K562 (cell line): ENCODE results near the gene CD24. TPM values are rescaled to one million over a fixed set of nuclear protein-coding genes. Genes with fewer than 3 reads are reported as not detected.

Experiments used
- ATAC-seq: fragments of 200-7000 bp; cut with Tn5 transposase; 3 replicates; pipeline ENCODE4 v1.9.1; 2020; ENCODE audit warnings: moderate library complexity
- BruUV-seq: library from RNA; stranded (reverse); fragments of 400-500 nt; replicated peaks from 2 replicates; lab custom pipeline; 2021; lab: Mats Ljungman, UMichigan
- CTCF ChIA-PET: fragments of 300-600 bp; formaldehyde crosslinking; extraction: SDS; loops from one replicate; lab custom pipeline; 2021; ENCODE audit warnings: low intra/inter-chr PET ratio; lab: Yijun Ruan, JAX
- POLR2A ChIA-PET: fragments of 300-600, 350-650 bp; sonication (Branson Sonifier 250); formaldehyde crosslinking; extraction: SDS; loops from one replicate; lab custom pipeline; 2021; ENCODE audit warnings: antibody characterized with exemption, inconsistent platforms; lab: Yijun Ruan, JAX
- DNase-seq, 4 experiments: peaks; one replicate each; pipeline versions ENCODE4 v3.0.0 to v3.0.0-alpha.2; 2011 to 2018; ENCODE audit warnings: low spot score in 3 of 4, mixed read lengths in 3 of 4; ENCODE audit errors: extremely low read depth in 1 of 4
- FAIRE-seq: peaks from 2 replicates; lab custom pipeline; 2011; peaks lifted over from hg19 to GRCh38; lab: Jason Lieb, UNC
- H2AFZ ChIP-seq: 2 replicates; pipeline ENCODE4 v1.6.0; 2011; ENCODE audit warnings: low read depth, low read length, control low read depth, inconsistent platforms
- H3K27ac ChIP-seq: fragments of 200-600 bp; 3 replicates; pipeline ENCODE4 v1.8.0; 2011; ENCODE audit warnings: low read depth, mild to moderate bottlenecking, control low read depth, inconsistent platforms, low read length, moderate library complexity, mixed read lengths; ENCODE audit errors: extremely low read depth
- H3K27me3 ChIP-seq, 2 experiments: fragments of 300-600 bp in 1 of 2; 2 replicates in 1 of 2; 3 replicates in 1 of 2; pipeline versions ENCODE4 v1.6.0 to v1.8.0; 2011; ENCODE audit warnings: inconsistent platforms in 2 of 2, low read length in 2 of 2, mild to moderate bottlenecking in 1 of 2, mixed read lengths in 1 of 2, moderate library complexity in 1 of 2; ENCODE audit not compliant: control insufficient read depth in 2 of 2, insufficient read depth in 2 of 2
- H3K36me3 ChIP-seq: fragments of 300-600 bp; 3 replicates; pipeline ENCODE4 v1.8.0; 2011; ENCODE audit warnings: mild to moderate bottlenecking, low read length, inconsistent platforms; ENCODE audit not compliant: control insufficient read depth, insufficient read depth
- H3K4me1 ChIP-seq, 2 experiments: fragments of 200-600 bp in 1 of 2; replicated peaks in 1 of 2; 2 replicates in 1 of 2; 3 replicates in 1 of 2; pipeline versions ENCODE4 v1.5.1 to v1.8.0; 2011; ENCODE audit warnings: inconsistent platforms in 2 of 2, low read length in 2 of 2, mild to moderate bottlenecking in 1 of 2, mixed read lengths in 1 of 2, moderate library complexity in 1 of 2; ENCODE audit not compliant: control insufficient read depth in 2 of 2, insufficient read depth in 2 of 2
- H3K4me2 ChIP-seq: 2 replicates; pipeline ENCODE4 v1.6.1; 2011; ENCODE audit warnings: low read length, control low read depth, inconsistent platforms, mixed read lengths; ENCODE audit not compliant: insufficient read depth
- H3K4me3 ChIP-seq: fragments of 200-600 bp; sonication (generic), shearing (Covaris generic); 2 replicates; pipeline ENCODE4 v1.5.1; 2016; ENCODE audit warnings: control low read depth, inconsistent platforms
- H3K79me2 ChIP-seq: fragments of 200-600 bp; 3 replicates; pipeline ENCODE4 v1.8.0; 2011; ENCODE audit warnings: low read length, inconsistent platforms; ENCODE audit not compliant: control insufficient read depth, insufficient read depth
- H3K9ac ChIP-seq, 2 experiments: 2 replicates each; pipeline versions ENCODE4 v1.6.0 to v1.6.1; 2011; ENCODE audit warnings: low read depth in 2 of 2, low read length in 2 of 2, control low read depth in 1 of 2, inconsistent platforms in 1 of 2, mild to moderate bottlenecking in 1 of 2, mixed read lengths in 1 of 2; ENCODE audit not compliant: insufficient read depth in 1 of 2
- H3K9me1 ChIP-seq: one replicate; pipeline ENCODE4 v1.6.0; 2011; ENCODE audit warnings: inconsistent platforms, mild to moderate bottlenecking, low read length, moderate library complexity; ENCODE audit not compliant: control insufficient read depth, insufficient read depth
- H3K9me3 ChIP-seq: replicated peaks from 2 replicates; pipeline ENCODE4 v1.5.1; 2011; ENCODE audit warnings: low read depth, low read length, inconsistent platforms; ENCODE audit not compliant: control insufficient read depth, insufficient read depth
- H4K20me1 ChIP-seq: replicated peaks from 2 replicates; pipeline ENCODE4 v1.6.1; 2011; ENCODE audit warnings: low read length, inconsistent platforms, mixed read lengths; ENCODE audit not compliant: control insufficient read depth, insufficient read depth
- ATF1 ChIP-seq, 2 experiments: fragments of 450-650 bp in 1 of 2; IDR thresholded peaks; 2 replicates each; pipeline ENCODE4 v1.6.1; 2016; ENCODE audit warnings: missing compliant biosample characterization in 1 of 2, missing genetic modification characterization in 1 of 2
- MCM7 ChIP-seq, 2 experiments: fragments of 450-650 bp; IDR thresholded peaks; 2 replicates each; pipeline ENCODE4 v1.6.1; 2016 to 2018
- RBBP5 ChIP-seq: fragments of 200-600 bp; sonication (generic); IDR thresholded peaks from 2 replicates; pipeline ENCODE4 v1.6.1; 2012; ENCODE audit warnings: borderline replicate concordance, mild to moderate bottlenecking, low read length, control low read depth, inconsistent platforms; ENCODE audit not compliant: insufficient read depth, poor library complexity, severe bottlenecking
- TAL1 ChIP-seq: fragments of 450-650 bp; IDR thresholded peaks from 2 replicates; pipeline ENCODE4 v1.6.1; 2016; ENCODE audit warnings: mild to moderate bottlenecking
- ZNF41 ChIP-seq: fragments of 250-450 bp; sonication (Bioruptor Pico); conservative IDR thresholded peaks from 2 replicates; pipeline ENCODE4 v1.4.0; 2020; ENCODE audit warnings: mild to moderate bottlenecking
- WGBS: fragments of 100-300 bp; shearing (Covaris generic); methylation state at CpG from one replicate; pipeline ENCODE4 v1.1.6; 2016; ENCODE audit warnings: low coverage, mixed read lengths; ENCODE audit not compliant: insufficient coverage; ENCODE audit errors: missing lambda C conversion rate; 5-methylcytosine and 5-hydroxymethylcytosine counted together
- in situ Hi-C: fragments of 300-500 bp; cut with MboI; formaldehyde crosslinking; loops from 4 replicates; pipeline ENCODE4 v1.15.0; 2018; ENCODE audit warnings: inconsistent platforms, mixed read lengths
- intact Hi-C: fragments of 100-400 bp; cut with micrococcal nuclease; formaldehyde crosslinking; loops from 2 replicates; pipeline ENCODE4 v1.14.2; 2022
- polyA plus RNA-seq, 8 experiments: library from polyadenylated mRNA; depleted of rRNA in 4 of 8; stranded (reverse) in 5 of 8; unstranded in 3 of 8; fragments of >200 nt; fragmentation: Nextera tagmentation in 2 of 8; fragmentation: Illumina TruSeq in 1 of 8; extraction: Ambion mirVana in 2 of 8; extraction: Trizol in 1 of 8; gene quantifications; 2 replicates each; pipeline versions ENCODE4 v1.2.1 to v1.2.3, GENCODE V29; 2011 to 2014; ENCODE audit warnings: inconsistent platforms in 1 of 8, missing spikeins in 1 of 8
- total RNA-seq, 7 experiments: library from RNA; depleted of rRNA in 6 of 7; stranded (reverse); fragments of >200 nt in 6 of 7; fragmentation: Illumina TruSeq in 2 of 7; extraction: Trizol in 2 of 7; gene quantifications; 2 replicates each; pipeline versions ENCODE4 v1.2.1 to v1.2.3, GENCODE V29; 2011 to 2021; ENCODE audit warnings: low replicate concordance in 1 of 7

The CD24 gene
- total and polyA plus RNA-seq, 9 of the 15 experiments (the other 6 are each of a cell fraction or from before 2014, with no cell fraction given), result 8.8 to 155 (median 27.1) TPM

- Histone ChIP-seq H3K9ac (peak overlapping the region in 1 of 2 experiments; percentile 71; a peak in 2 of 4 replicates), H3K4me1 (peaks cover 0 to 25% of the 10 kb centered on the region in 2 experiments; a peak in 2 of 5 replicates), H3K79me2 (no peaks in the 10 kb centered on the region; the same call in 2 of the 3 replicates), H3K27me3 (no peaks in the 10 kb centered on the region), H3K4me3 (peak overlapping the region; percentile 26; the same call in 1 of the 2 replicates), H2AFZ (no peak overlapping the region)
- no peak for DNase-seq
- FAIRE-seq, result no peak
- 94% methylated on average over 27 of the region's 32 CpGs for WGBS
- CTCF ChIA-PET, result no interaction called here
- ATAC-seq, result no peak
- no peak for TF ChIP-seq ATF1 (CRISPR knock-in tag; IDR thresholded peaks at IDR 0.05)
- TF ChIP-seq ATF1 (tag; IDR thresholded peaks at IDR 0.05), result no peak
- TF ChIP-seq ZNF41 (CRISPR knock-in tag), result no peak
- no peak for TF ChIP-seq RBBP5
- TF ChIP-seq TAL1, result no peak
- TF ChIP-seq MCM7 (IDR thresholded peaks at IDR 0.05), result no peak
- TF ChIP-seq, all 486 proteins: peak for 0
- Histone ChIP-seq H3K4me2 (0 out of 2 replicates have a peak overlapping the region, but pooled peaks have one; percentile 11), H4K20me1 (no peaks in the 10 kb centered on the region), H3K36me3 (no peaks in the 10 kb centered on the region), H3K27ac (no peak overlapping the region), H3K9me3 (no peaks in the 10 kb centered on the region), H3K9me1 (no peaks in the 10 kb centered on the region)
- POLR2A ChIA-PET, result no interaction called here
- BruUV-seq, result no TSS peak
- in situ Hi-C loops, result no loop called here
- intact Hi-C loops, result loop anchor here (10.0 kb wide), 1 partner anchor 239 kb away; no protein-coding TSS in a partner anchor
Observed at GRCh38 chr6:106973836-106974335, 643 bp downstream of the CD24 start.
